Stimulated activated CD8-positive, alpha-beta memory T cell treated with anti-CD3 and anti-CD28 coated beads, Interleukin-15, amount 100 ng/mL, for 24 hours (primary cell): ENCODE data around the gene ACTR2.
A peak's percentile ranks its signal among the peaks of the same experiment; 100 is the strongest.
"Not testable (repeated sequence)": the region's sequence is repeated elsewhere in the genome, so short reads cannot be mapped to it uniquely, and the experiment has no call there.

ENCODE experiments used
- DNase-seq: peaks from one replicate; pipeline ENCODE4 v3.0.0-alpha.2; 2020; ENCODE audit warnings: low read depth

Gene ACTR2

DNA sequence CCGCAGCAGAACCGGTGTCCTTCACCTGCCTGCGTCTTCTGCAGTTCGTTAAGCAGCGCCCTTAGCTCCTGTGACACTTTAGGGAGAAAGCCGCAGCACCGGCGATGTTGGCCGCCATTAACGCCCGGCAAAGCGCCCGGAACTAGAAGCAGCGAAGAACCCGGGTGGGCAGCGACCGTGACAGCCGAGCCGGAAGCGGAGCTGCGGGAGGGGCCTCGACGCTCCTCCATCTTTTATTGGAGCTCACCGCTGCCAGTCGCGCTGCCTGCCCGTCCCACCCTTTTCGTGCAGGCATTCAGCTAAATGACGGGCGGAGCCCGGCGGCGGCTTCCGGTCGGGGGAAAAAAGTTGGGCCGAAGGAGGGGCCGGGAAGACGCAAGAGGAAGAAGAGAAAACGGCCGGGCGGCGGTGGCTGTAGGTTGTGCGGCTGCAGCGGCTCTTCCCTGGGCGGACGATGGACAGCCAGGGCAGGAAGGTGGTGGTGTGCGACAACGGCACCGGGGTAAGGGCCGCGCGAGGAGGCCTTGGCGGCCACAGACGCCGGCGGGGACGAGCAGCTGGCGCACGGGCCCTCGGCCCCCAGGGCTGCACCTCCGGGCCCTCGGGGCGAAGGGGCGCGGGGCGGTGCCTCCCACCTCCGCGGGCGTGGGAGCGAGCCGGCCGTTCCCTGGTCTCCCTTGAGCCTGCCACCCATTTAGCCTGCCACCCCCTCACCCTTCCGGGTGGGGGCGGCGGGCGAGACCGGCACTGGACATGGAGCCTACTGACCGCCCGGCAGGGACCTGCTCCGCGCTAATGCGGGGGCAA, at the start of gene ACTR2:
TSS of gene ACTR2 (plus strand) at position 376 of the 807 bp plus-strand sequence. CDS start at position 455, 79 bp downstream.
- peak; percentile 75 for DNase-seq

DNA sequence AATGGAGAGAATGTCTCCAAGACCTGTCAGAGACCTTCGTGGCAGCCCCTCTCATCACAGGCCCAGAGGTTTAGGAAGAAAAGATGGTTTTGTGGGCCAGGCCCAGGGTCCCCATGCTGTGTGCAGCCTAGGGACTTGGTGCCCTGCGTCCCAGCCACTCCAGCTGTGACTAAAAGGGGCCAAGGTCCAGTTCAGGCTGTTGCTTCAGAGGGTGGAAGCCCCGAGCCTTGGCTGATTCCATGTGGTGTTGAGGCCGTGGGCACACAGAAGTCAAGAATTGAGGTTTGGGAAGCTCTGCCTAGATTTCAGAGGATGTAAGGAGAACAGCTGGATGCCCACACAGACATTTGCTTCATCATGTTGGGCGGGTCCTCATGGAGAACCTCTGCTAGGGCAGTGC, 45.1 kb upstream of the ACTR2 start:
- DNase-seq, result no peak

DNA sequence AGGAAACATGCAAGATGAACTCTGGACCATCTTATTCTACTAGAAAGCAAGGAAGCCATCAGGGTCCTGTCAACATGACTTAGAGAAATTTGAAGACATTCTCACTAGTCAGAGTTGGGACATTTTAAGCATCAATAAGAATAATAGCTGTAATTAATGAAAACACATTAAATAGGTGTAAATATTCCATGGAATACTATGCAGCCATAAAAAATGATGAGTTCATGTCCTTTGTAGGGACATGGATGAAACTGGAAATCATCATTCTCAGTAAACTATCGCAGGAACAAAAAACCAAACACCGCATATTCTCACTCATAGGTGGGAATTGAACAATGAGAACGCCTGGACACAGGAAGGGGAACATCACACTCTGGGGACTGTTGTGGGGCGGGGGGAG, 44.2 kb upstream of the ACTR2 start:
- DNase-seq, result not testable (repeated sequence)

DNA sequence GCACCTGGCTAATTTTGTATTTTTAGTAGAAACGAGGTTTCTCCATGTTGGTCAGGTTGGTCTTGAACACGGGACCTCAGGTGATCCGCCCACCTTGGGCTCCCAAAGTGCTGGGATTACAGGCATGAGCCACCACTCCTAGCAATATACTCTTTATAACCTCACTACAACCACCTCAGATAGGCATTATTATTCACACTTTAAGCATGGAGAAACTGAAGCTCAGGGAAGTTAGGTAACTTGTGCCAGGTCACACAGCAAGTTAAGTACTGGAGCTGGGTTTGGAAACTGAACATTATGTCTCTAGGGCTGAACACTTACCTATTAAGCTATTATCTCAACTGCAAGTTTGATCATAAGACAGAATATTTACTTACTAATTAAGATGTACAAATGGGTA, 42.6 kb upstream of the ACTR2 start:
- no peak for DNase-seq

DNA sequence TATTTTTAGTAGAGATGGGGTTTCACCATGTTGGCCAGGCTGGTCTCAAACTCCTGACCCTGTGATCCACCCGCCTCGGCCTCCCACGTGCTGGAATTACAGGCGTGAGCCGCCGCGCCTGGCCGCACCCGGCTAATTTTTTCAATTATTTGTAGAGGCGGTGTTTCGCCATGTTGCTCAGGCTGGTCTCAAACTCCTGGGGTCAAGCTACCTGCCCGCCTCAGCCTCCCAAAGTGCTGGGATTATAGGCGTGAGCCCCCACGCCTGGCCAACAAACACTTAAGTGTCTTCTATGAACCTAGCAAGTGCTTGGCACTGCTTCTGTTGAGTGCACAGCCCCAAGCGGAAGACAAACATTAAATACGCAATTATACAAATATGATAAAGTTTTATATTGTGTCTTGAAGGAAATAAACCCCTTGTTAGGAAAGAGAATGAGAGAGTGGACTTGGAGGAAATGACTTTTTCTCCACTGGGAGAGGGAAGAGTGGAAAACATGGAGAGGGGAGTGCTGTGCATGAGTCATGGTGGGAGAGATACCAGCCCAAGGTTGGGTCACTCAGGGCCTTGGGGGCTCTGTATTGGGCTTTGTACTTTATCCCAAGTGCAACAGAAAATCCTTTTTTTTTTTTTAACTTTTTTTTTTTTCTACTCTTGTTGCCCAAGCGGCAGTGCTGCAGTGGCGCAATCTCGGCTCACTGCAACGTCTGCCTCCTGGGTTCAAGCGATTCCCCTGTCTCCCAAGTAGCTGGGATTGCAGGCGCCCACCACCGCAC, 41.4 kb upstream of the ACTR2 start:
- DNase-seq, result no peak

DNA sequence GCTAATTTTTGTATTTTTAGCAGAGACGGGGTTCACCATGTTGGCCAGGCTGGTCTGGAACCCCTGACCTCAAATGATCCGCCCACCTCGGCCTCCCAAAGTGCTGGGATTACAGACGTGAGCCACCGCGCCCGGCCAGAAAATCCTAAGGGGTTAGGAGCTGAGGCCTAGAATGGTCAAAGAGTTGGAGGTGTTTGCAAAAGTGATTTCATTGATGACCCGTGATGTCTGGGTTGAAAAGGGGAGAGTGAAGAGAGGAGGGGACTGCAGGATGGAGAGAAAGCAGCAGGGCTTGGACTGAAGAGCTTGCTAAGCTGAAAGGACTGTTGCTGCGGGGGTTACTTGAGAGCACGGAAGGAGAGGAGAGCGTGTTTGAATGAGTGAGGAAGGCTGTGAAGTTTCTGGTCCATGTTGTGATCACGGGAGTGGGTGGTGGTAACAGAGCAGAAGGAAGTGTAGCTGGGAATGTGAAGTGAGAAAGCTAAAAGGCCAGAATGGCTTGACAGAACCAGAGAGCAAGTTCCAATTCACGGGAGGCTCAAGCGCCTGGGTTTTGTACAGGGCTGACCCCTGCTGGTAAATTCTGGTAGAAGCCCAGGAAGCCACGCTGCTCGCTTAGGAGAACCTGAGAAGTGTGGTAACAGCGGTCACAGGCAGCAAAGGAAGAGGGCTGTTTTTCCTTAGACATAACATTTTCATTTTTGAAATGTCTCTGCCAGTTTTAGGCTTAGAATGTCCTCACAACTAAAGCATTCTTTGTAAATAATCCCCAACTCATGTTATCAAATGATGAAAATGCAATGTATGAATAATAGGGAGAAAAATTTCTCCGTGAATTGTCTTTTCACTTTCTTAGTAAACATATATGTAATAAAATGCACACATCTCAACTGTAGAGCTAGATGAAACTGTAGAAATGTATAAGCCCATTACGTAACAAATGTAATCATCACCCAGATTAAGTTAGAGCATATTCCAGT, 40.5 kb upstream of the ACTR2 start:
- DNase-seq, result peak; percentile 20

DNA sequence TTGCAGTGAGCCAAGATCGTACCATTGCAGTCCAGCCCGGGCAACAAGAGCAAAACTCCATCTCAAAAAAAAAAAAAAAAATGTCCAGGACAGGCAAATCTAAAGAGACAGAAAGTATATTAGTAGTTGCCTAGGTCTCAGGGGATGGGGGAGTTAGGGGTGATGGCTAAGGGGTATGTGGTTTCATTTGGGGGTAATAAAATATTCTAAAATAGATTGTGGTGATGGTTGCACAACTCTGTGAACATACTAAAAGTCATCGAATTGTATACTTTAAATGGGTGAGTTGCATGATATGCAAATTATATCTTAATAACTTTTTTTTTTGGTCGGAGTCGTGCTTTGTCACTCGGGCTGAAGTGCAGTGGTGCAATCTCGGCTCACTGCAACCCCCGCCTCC, 34.2 kb upstream of the ACTR2 start:
- DNase-seq, result no peak

DNA sequence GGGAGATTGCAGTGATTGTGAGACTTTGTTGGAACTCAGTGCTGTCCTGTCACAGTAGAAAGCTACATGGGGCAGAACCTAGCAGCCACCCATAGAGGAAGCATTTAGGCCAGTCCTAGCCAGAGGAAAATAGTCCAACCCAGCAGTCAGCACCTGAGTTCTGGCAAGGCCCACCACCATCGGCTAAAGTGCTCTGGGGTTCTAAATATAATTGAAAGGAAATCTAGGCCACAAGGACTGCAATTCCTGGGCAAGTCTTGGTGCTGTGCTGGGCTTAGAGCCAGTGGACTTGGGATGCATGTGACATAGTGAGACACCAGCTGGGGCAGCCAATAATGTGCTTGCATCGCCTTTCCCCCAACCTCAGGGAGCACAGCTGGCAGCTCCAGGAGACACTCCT, 28.9 kb upstream of the ACTR2 start:
- DNase-seq, result no peak

DNA sequence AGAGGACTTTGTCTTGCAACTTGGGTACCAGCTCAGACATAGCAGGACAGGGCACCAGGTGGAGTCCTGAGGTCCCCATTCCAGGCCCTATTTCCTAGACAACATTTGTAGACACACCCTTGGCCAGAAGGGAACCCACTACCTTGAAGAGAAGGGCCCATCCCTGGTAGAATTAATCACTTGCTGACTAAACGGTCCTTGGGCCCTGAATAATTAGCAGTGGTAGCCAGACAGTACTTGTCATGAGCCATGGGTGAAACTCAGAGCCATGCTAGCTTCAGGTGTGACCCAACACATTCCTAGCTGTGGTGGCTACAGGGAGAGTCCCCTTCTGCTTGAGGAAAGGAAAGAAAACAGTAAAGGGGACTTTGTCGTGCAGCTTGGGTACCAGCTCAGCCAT, 28.5 kb upstream of the ACTR2 start:
- no peak for DNase-seq

DNA sequence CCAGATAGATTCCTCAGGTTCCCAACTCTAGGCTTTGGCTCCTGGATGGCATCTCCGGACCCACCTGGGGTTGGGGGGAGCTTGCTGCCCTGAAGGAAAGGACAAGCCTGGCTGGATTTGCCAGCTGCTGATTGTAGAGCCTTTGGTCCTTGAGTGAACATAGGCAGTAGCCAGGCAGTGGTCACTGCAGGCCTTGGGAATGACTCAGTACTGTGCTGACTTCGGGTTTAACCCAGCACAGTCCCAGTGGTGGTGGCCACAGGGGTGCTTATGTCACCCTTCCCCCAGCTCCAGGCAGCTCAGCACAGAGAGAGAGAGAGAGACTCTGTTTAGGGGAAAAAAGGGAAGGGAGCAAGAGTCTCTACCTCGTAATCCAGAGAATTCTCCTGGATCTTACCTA, 27.7 kb upstream of the ACTR2 start:
- no peak for DNase-seq

DNA sequence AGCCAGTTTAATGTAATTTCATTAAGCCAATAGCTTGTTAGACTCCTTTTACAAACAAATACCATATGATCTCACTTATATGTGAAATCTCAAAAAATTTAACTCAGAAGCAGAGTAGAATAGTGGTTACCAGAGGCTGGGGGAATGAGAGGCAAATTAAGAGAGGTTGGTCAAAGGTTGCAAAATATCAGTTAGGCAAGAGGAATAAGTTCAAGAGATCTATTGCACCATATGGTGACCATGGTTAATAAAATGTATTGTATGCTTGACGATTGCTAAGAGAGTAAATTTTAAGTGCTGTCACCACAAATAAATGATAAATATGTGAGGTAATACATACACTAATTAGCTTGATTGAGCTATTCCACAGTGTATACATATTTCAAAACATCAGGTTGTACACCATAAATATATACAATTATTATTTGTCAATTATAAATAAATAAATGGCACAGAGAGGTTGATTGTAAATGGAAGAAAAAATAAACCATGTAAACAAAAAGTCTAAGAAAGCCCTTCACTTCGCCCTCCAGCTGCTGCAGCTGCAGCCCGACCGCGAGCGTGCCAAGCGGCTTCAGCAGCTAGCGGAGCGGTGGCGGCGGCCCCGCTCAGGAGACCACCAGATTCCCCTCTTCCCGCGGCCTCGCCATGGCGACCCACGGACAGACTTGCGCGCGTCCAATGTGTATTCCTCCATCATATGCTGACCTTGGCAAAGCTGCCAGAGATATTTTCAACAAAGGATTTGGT, 23.0 kb upstream of the ACTR2 start:
- no peak for DNase-seq

DNA sequence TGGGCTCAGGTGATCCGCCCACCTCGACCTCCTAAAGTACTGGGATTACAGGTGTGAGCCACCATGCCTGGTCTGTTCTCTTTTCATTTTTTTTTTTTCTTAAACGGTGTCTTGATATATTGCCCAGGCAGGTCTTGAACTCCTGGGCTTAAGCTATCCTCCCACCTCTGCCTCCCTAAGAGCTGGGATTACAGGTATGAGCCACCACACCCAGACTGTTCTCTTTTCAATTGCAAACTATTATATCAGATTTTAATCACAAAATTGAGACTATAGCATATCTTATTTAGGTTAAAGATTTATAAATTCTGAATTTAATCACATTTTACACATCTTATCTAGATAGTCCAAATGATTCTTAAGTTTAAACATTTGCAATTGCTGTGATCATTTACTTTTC, 15.5 kb upstream of the ACTR2 start:
- DNase-seq, result no peak

DNA sequence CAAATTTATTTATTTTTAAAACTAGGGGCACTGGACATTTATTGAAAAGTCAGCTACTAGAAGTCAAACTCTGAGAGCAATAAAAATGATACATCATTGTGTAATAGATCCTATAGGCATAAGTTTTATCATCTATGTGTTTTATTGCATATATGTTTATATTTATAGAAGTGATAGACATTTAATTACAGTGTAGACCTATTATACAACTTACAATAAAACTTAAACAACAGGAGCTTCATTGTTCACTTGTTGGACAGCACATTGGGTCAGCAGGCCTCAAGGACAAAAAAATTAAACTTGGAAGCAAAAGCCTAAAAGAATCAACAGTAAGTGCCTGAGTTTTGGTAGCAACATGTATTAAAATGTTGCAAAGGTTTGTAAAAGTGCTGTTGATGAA, 15.0 kb upstream of the ACTR2 start:
- DNase-seq, result no peak

DNA sequence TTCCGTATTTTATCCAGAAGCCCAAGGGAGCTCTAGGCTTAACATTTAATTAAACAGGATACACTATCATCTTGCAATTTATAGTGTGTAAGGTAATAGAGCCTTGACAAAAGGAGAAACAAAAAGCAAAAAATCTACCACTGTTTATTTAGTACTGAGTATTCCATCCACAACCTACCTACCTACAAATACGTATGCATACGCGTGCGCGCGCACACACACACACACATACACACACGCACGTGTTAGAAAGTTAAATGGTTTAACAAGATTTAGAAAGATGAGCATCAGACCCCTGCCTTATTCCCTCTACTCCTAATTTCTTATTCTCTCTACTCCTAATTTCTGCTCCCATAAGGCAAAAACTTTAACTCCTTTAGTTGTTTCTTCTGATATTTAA, 14.6 kb upstream of the ACTR2 start:
- DNase-seq, result no peak

DNA sequence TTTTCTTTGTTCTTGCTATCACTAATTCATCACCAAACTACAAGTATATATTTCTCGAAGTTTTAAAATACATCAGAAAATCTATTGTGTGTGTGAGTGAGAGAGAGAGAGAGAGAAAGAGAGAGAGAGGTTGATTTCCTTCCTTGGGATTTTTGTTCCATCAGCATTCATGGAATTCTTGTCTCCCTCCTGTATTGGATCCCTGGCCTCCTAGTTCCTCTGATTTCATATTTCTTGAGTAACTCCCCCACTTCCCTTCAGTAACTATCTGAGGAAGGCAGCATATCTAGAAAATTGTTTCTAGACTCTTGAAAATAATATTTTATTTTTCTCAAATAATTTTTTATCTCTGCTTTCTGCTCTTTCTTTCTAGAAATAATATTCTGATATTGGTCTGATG, 13.3 kb upstream of the ACTR2 start:
- no peak for DNase-seq

DNA sequence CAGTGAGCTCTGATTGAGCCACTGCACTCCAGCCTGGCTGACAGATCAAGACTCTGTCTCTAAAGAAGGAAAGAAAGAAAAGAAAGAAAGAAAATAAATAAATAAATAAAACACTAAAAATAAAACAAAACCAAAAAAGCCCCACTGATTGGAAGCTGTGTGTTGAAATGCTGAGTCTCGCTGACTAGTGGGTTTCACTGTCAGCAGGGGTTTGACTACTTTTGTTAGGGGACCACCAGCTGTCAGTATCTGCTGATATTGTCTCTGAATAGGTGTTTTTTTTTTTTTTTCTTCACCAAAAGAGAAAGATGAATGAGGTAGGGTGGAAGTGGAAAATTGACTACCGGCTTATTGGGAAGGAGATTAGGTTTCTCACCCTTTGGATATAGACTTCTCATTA, 12.8 kb upstream of the ACTR2 start:
- no peak for DNase-seq

DNA sequence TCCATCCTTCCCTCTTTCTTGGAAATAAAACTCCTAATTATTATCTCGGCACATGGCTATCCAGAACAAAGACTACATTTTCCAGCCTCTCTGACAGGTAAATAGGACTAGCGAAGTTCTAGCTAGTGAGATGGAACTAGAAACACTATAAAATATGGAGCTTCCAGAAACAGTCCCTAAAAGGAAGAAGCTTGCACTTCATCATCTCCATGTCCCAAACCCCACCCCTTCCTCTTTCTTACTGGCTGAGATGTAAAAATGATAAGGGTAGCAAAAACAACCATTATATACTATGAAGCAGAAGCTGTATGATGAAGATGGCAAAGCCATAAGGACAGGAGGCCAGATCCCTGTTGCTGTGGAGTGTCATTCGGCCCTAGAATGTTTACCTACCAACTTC, 11.7 kb upstream of the ACTR2 start:
- no peak for DNase-seq

DNA sequence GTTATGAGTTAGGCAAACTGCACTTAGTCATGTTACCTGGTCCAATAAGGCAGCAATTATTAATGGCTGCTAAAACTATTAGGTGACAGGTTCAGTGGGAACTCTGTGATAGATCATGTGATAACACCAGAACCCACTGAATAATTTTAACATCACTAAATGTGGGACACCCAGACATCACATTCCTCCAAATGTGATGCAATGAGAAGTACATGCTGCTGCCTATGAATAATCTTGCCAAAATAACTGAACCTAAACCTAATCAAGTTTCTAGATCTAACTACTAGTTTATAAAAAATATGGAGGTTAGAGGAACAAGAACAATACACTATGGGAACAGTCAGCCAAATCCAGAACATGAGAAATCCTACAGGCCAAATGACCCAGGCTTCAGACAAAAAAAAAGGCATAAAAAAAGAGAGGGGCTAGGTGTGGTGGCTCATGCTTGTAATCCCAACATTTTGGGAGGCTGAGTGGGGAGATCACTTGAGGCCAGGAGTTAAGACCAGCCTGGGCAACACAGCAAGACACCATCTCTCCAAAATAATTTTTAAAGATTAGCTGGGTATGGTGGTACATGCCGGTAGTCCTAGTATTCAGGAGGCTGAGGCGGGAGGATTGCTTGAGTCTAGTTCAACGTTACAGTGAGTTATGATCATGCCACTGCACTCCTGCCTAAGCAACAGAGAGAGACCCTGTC, 7.0 kb upstream of the ACTR2 start:
- no peak for DNase-seq

DNA sequence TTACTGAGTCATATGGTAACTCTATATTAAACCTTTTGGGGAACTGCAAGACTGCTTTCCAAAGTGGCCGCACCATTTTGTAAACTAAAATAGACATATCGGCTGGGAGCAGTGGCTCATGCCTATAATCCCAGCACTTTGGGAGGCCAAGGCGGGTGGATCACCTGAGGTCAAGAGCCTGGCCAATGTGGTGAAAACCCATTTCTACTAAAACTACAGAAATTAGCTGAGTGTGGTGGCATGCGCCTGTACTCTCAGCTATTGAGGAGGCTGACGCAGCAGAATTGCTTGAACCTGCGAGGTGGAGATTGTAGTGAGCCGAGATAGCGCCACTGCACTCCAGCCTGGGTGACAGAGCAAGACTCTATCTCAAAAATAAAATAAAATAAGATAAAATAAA, 6.4 kb upstream of the ACTR2 start:
- DNase-seq, result not testable (repeated sequence)

DNA sequence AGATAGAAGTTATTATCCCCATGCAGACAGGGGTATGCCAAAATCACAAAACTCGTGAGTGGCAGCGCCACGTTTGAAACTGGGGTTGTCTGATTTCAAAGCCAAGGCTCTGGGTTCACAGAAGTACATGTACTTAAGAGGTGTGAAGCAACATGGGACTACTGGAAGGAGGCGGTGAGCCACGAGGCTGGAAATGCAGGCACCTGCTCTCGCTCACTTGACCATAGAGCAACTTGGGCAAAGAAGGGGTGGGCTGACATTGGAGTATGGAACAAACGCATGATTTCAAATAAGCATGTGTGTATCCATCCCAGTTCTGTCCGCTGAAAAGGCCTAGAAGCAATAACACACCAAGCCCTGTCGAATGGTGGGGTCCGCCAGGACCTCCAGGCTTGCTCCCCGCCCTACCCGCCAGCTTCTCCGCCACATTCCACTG, 593 bp upstream of the ACTR2 start:
- no peak for DNase-seq

DNA sequence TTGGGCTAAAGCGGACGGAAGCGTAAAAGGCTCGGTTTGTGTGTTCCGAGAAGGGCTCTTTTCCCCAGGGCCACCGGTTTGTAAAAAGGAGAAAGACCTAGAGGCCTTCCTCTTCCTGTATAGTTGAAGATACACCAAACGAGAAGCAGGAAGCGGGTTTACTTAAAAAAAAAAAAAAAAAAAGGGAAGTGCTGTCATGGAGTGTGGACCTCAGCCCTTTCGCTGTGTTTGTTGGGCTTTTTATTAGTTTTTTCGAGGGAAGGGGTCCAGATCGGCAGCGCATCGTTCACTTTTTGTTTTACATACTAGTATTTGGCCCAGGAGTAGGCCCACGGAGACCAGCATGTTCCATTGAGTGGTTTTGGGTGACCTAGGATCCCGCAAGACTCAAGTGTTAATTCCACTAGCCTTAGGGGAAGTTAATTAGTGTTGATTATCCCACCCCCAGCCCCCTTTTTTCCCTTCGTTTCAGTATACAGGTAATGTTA, 676 bp downstream of the ACTR2 start:
- no peak for DNase-seq
